GM21825 (cell line): ENCODE data around the gene PSMB3.
A peak's percentile ranks its signal among the peaks of the same experiment; 100 is the strongest.
"Not testable (repeated sequence)": the region's sequence is repeated elsewhere in the genome, so short reads cannot be mapped to it uniquely, and the experiment has no call there.

ENCODE experiments used
- ATAC-seq: cut with Tn5 transposase; IDR thresholded peaks from one replicate; pipeline ENCODE4 v1.9.1; 2021; ENCODE audit warnings: mild to moderate bottlenecking, moderate library complexity; ENCODE audit not compliant: unreplicated experiment

The PSMB3 gene

GRCh38 chr17:38715216-38715943 lies 37.2 kb upstream of the PSMB3 start:
- ATAC-seq, result no peak

GRCh38 chr17:38716368-38717005 lies 36.1 kb upstream of the PSMB3 start:
- ATAC-seq, result no peak

GRCh38 chr17:38717139-38717745 lies 35.3 kb upstream of the PSMB3 start:
- no peak for ATAC-seq

GRCh38 chr17:38719289-38719942 lies 33.1 kb upstream of the PSMB3 start:
- ATAC-seq, result no peak

GRCh38 chr17:38719943-38720641 lies 32.4 kb upstream of the PSMB3 start:
- no peak for ATAC-seq

- no peak for ATAC-seq
Measured at GRCh38 chr17:38720941-38721340, 31.6 kb upstream of the PSMB3 start.

- ATAC-seq, result no peak
Measured at GRCh38 chr17:38721802-38722201, 30.7 kb upstream of the PSMB3 start.

- no peak for ATAC-seq
Measured at GRCh38 chr17:38724337-38724988, 28.1 kb upstream of the PSMB3 start.

- ATAC-seq, result no peak
Measured at GRCh38 chr17:38725066-38725465, 27.5 kb upstream of the PSMB3 start.

GRCh38 chr17:38726145-38726544 lies 26.4 kb upstream of the PSMB3 start:
- ATAC-seq, result not testable (repeated sequence)

- no peak for ATAC-seq
Measured at GRCh38 chr17:38727736-38728135, 24.8 kb upstream of the PSMB3 start.

GRCh38 chr17:38728290-38728831 lies 24.2 kb upstream of the PSMB3 start:
- ATAC-seq, result no peak

GRCh38 chr17:38729368-38729885 lies 23.1 kb upstream of the PSMB3 start:
- no peak for ATAC-seq

- ATAC-seq, result peak; percentile 74
Measured at GRCh38 chr17:38729886-38730525, 22.5 kb upstream of the PSMB3 start, which contains the start of gene CISD3. CISD3 (plus strand) TSS chr17:38730341; CDS start chr17:38730359, 18 bp downstream.

GRCh38 chr17:38730526-38731379 lies 21.8 kb upstream of the PSMB3 start:
- no peak for ATAC-seq

- no peak for ATAC-seq
Measured at GRCh38 chr17:38731526-38732294, 20.8 kb upstream of the PSMB3 start.

GRCh38 chr17:38732376-38733281 lies 19.9 kb upstream of the PSMB3 start:
- ATAC-seq, result no peak
